Activated naive CD8-positive, alpha-beta T cell (primary cell): ENCODE results near the gene STK40.
A peak's percentile ranks its signal among the peaks of the same experiment; 100 is the strongest.

ENCODE experiments used
- H3K27ac Mint-ChIP-seq: one replicate; pipeline ENCODE4 v1.8.0; 2021; ENCODE audit warnings: mixed read lengths
- H3K27me3 Mint-ChIP-seq: one replicate; pipeline ENCODE4 v1.8.0; 2021; ENCODE audit warnings: mixed read lengths
- H3K36me3 Mint-ChIP-seq: one replicate; pipeline ENCODE4 v1.8.0; 2021; ENCODE audit warnings: mixed read lengths
- H3K4me1 Mint-ChIP-seq: one replicate; pipeline ENCODE4 v1.8.0; 2021; ENCODE audit warnings: low read depth, mixed read lengths
- H3K4me3 Mint-ChIP-seq: one replicate; pipeline ENCODE4 v1.8.0; 2021; ENCODE audit warnings: mild to moderate bottlenecking, mixed read lengths
- H3K9me3 Mint-ChIP-seq: one replicate; pipeline ENCODE4 v1.8.0; 2021; ENCODE audit warnings: low read depth, mixed read lengths

Gene STK40

GRCh38 chr1:36305915-36306209 lies 79.9 kb downstream of the STK40 start:
- H3K36me3 Mint-ChIP-seq: peaks cover 6% of the 10 kb centered on the region
- peak overlapping the region; percentile 92 for H3K27ac Mint-ChIP-seq
- no peaks in the 10 kb centered on the region for H3K9me3 Mint-ChIP-seq
- peaks cover 35% of the 10 kb centered on the region for H3K4me1 Mint-ChIP-seq
- no peaks in the 10 kb centered on the region for H3K27me3 Mint-ChIP-seq
- peak overlapping the region; percentile 46 for H3K4me3 Mint-ChIP-seq

- Mint-ChIP-seq H3K36me3 (peaks cover 8% of the 10 kb centered on the region), H3K4me1 (peaks cover 41% of the 10 kb centered on the region), H3K9me3 (no peaks in the 10 kb centered on the region), H3K27me3 (no peaks in the 10 kb centered on the region), H3K4me3 (peak overlapping the region; percentile 46), H3K27ac (peak overlapping the region; percentile 92)
These were observed 80.5 kb downstream of the STK40 start for GRCh38 chr1:36304970-36305914.

- Mint-ChIP-seq H3K4me3 (no peak overlapping the region), H3K4me1 (peaks cover 48% of the 10 kb centered on the region), H3K27me3 (no peaks in the 10 kb centered on the region), H3K36me3 (peaks cover 11% of the 10 kb centered on the region), H3K27ac (peak overlapping the region; percentile 46), H3K9me3 (no peaks in the 10 kb centered on the region)
These were observed 81.2 kb downstream of the STK40 start for GRCh38 chr1:36304521-36304920.

GRCh38 chr1:36303650-36304360 lies 81.9 kb downstream of the STK40 start:
- Mint-ChIP-seq H3K4me3 (no peak overlapping the region), H3K9me3 (no peaks in the 10 kb centered on the region), H3K27ac (peak overlapping the region; percentile 46), H3K27me3 (no peaks in the 10 kb centered on the region), H3K4me1 (peaks cover 49% of the 10 kb centered on the region), H3K36me3 (peaks cover 11% of the 10 kb centered on the region)

GRCh38 chr1:36303244-36303643 lies 82.5 kb downstream of the STK40 start:
- Mint-ChIP-seq H3K27me3 (no peaks in the 10 kb centered on the region), H3K4me1 (peaks cover 49% of the 10 kb centered on the region), H3K9me3 (no peaks in the 10 kb centered on the region), H3K4me3 (no peak overlapping the region), H3K36me3 (peaks cover 11% of the 10 kb centered on the region), H3K27ac (peak overlapping the region; percentile 34)

GRCh38 chr1:36301220-36301619 lies 84.5 kb downstream of the STK40 start:
- H3K9me3 Mint-ChIP-seq: no peaks in the 10 kb centered on the region
- H3K36me3 Mint-ChIP-seq: peaks cover 14% of the 10 kb centered on the region
- peak overlapping the region; percentile 98 for H3K27ac Mint-ChIP-seq
- H3K4me1 Mint-ChIP-seq: peaks cover 43% of the 10 kb centered on the region
- no peaks in the 10 kb centered on the region for H3K27me3 Mint-ChIP-seq
- H3K4me3 Mint-ChIP-seq: peak overlapping the region; percentile 28

- peaks cover 14% of the 10 kb centered on the region for H3K36me3 Mint-ChIP-seq
- H3K27ac Mint-ChIP-seq: peak overlapping the region; percentile 98
- no peaks in the 10 kb centered on the region for H3K9me3 Mint-ChIP-seq
- H3K4me1 Mint-ChIP-seq: peaks cover 38% of the 10 kb centered on the region
- peak overlapping the region; percentile 65 for H3K4me3 Mint-ChIP-seq
- no peaks in the 10 kb centered on the region for H3K27me3 Mint-ChIP-seq
These were observed 85.2 kb downstream of the STK40 start for GRCh38 chr1:36300526-36300925.

- Mint-ChIP-seq H3K4me3 (no peak overlapping the region), H3K27ac (peak overlapping the region; percentile 34), H3K27me3 (no peaks in the 10 kb centered on the region), H3K36me3 (peaks cover 14% of the 10 kb centered on the region), H3K9me3 (no peaks in the 10 kb centered on the region), H3K4me1 (peaks cover 25% of the 10 kb centered on the region)
These were observed 87.1 kb downstream of the STK40 start for GRCh38 chr1:36298640-36299039.

GRCh38 chr1:36297062-36297461 lies 88.7 kb downstream of the STK40 start:
- Mint-ChIP-seq H3K36me3 (peaks cover 14% of the 10 kb centered on the region), H3K27ac (no peak overlapping the region)

GRCh38 chr1:36295390-36295789 lies 90.3 kb downstream of the STK40 start:
- no peaks in the 10 kb centered on the region for H3K27me3 Mint-ChIP-seq
- H3K27ac Mint-ChIP-seq: no peak overlapping the region
- no peaks in the 10 kb centered on the region for H3K9me3 Mint-ChIP-seq
- H3K36me3 Mint-ChIP-seq: peaks cover 7% of the 10 kb centered on the region
- H3K4me1 Mint-ChIP-seq: peaks cover 9% of the 10 kb centered on the region
- no peak overlapping the region for H3K4me3 Mint-ChIP-seq

More at GRCh38 chr1:36297062-36297461, 88.7 kb downstream of the STK40 start:
- Mint-ChIP-seq H3K27me3 (no peaks in the 10 kb centered on the region), H3K4me1 (peaks cover 17% of the 10 kb centered on the region), H3K4me3 (no peak overlapping the region), H3K9me3 (no peaks in the 10 kb centered on the region)
